NCI-H2196 treated with DMSO at 0.1 percent for 48 hours (cell line): ENCODE data around the gene GPR176.

Experiments used
- DNase-seq: peaks from one replicate; lab custom pipeline; 2025; ENCODE audit not compliant: unreplicated experiment; lab: John Stamatoyannopoulos, UW

GPR176 gene

DNA sequence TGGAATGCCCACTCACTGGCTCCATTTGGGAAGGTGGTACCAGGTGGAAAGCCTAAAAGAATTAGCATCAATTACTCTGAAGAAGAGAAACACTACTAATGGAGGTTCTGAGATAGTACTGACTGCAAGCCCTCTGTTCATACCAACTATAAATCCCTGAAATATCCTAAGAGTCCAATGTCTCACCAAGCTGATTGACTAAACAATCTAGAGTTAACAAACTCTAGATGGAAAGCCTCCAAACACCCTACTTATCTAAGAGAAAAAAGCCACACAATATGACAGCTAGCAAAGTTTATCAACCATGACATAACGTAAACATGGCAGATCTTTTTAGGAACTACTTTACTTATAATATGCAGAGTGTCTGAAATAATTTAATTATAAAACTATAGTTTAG is 59.2 kb downstream of the GPR176 start:
- no peak for DNase-seq

DNA sequence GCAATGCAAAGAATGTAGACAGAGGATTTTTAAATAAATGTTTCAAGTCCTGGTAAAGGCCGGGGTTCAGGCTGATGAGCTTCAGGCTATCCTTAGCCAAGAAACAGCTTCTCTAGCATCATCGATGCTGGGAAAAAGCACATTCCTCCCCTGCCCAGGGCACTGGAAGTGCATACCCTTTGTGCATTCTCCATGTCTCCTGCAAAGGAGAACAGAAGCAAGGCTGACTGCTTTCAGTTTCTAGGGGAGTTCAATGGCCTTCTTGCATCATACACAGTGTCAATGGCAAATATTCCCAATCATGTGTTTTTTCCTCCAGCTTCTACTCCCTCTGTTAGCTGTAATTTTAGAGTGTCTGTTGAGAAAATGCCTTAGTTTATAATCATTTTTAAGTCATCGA is 59.9 kb downstream of the GPR176 start:
- no peak for DNase-seq

DNA sequence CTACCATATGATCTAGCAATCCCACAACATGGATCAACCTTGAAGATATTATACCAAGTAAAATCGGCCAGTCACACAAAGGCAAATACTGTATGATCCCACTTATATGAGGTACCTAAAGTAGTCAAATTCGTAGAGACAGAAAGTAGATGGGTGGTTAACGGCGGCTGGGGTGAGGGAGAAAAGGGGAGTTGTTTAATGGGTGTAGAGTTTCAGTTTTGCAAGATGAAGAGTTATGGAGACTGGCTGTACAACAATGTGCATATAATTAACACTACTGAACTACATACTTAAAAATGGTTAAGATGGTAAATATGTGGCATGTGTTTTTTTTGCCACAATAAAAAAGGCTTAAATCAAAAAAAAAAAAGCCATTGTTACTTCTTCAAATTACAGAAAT is 60.4 kb downstream of the GPR176 start:
- DNase-seq, result no peak

DNA sequence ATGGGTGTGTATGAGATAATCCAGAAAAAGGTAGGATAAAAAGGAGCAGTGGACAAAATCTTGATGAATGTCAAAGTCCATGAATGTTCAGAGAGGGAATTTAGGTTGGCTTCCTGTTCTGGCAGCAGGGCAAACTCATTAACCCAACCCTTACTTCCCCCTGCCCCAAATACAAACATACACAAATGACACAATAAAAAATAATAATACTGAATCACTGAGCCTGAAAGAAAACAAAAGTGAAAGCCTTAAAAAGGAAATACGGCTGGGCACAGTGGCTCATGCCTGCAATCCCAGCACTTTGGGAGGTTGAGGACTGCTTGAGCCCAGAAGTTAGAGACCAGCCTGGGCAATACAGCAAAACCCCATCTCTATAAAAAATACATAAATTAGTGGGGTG is 62.9 kb downstream of the GPR176 start:
- DNase-seq, result no peak

DNA sequence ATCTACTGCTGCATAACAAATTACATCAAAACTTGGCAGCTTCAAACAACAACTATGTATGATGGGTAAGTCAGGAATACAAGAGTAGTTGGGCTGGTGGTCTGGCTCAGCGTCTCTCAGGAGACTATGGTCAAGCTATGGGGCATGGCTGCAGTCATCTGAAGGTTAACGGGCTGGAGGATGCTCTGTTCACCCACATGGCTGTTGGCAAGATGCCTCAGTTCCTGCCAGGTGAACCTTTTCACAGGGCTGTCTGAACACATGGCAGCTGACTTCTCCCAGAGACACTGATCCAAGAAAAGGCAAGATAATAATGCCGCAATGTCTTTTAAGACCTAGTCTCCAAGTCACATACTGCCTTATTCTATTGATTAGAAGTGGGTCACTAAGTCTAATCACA is 63.7 kb downstream of the GPR176 start:
- DNase-seq, result no peak

DNA sequence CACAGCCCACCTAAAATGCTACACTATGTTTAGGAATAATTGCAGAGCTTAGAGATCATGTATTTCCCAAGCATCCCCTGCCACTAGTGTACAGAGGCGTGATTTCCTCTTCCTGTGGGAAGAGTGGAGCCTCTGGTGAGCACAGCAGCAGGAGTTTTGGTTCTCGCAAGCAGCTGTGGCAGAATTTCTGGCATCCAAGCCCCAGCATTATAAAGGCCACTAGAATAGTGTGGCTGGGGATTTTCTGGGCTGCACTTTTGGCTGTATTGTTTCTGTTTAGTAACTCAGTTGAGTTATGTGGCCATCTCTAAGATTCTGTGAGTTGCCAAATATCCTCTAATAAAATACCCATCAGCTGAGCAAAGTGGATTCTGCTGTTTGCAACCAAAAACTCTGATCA is 64.7 kb downstream of the GPR176 start:
- no peak for DNase-seq

DNA sequence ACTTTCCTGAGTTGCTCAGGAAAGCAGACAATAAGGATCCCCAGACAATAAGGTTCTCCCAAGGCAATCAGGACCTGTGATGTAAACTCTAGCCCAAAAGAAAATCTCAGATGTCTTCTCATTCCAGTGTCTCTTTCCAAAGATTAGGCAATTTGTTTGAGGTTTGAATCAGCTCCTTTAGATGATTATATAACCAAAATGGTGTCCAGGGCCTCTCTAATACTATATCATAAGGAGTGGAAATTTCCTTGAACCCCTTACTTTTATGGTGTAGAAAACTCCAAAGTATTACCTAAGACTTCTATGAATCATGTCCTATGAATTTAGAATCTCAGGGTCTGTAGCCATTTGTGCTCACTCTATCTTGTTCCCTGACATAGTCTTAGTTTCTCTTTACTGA is 65.9 kb downstream of the GPR176 start:
- no peak for DNase-seq

DNA sequence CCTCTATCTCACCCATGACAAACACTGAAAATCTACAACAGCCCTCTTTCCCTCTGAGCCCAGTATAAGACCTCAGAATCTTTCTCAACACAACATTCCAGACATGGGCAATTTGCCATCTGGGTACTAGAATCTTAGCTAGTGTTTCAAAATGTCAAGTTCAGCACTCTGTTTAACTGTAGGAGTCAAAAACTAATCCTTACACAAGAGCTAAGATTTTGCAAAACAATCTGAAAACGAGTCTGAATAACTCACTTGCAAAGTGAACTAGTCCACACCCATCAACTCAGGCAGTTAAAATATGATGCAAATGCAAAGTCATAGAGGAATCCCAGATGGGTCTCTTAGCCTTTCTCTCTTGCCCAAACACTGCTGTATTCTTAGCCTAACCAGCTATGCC is 67.8 kb downstream of the GPR176 start:
- no peak for DNase-seq

DNA sequence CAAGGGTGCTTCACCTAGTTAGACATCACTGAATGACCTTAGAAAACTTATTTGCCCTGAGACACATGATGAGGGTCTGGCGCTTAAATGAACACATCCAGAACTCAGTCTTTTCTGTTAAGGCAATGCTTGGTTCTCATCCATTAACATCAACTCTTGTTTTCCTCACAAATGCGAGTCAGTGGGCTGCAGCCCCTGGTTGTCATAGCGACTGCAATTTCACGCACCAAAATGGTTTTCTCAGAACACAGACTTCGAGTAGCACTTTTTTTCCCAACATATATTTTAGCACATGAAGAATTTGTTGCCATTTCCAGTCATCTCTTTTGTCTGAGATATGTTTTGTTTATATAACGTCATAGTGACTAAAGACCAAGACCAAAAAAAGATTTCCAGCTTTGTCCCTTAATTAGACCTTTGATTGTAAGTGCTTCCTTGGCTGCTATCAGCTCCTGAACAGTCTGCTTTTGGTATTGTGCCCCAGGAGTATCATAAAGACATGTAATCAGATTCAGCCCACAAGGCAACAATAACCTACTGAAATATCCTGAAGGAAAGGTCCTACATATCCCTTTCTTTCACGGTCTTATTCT is 68.5 kb downstream of the GPR176 start:
- DNase-seq, result no peak

DNA sequence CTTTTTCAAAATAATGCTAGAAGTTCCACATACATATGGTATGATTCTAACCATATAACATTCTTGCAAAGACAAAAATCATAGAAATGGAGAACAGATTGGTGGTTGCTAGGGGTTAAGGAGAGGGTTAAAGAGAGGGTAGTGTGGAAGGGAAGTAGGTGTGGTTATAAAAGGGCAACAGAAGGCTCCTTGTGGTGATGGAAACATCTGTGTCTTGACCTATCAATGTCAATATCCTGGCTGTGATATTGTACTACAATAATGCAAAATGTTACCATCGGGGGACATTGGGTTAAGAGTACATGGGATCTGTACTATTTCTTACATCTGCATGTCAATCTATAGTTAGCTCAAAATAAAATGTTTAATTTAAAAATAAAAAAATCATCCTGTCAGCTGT is 69.6 kb downstream of the GPR176 start:
- no peak for DNase-seq

DNA sequence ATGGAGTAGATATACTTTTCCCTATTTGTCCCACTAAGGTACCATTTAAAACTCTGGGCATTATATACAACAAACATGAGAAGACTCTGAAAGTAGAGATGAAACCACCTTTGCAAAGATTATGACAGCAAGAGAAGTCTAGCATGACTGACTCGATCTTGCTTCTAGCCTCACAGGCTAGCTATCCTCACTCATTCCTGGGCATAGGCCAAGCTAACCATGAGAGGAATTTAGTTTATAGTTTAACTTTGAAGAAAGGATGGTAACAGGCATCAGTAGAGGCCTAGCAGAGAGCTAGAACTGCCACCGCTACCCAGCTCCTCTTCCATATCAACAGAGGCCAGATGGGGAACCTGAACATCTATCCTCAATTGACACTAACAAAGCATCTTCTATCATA is 74.0 kb downstream of the GPR176 start:
- DNase-seq, result no peak

DNA sequence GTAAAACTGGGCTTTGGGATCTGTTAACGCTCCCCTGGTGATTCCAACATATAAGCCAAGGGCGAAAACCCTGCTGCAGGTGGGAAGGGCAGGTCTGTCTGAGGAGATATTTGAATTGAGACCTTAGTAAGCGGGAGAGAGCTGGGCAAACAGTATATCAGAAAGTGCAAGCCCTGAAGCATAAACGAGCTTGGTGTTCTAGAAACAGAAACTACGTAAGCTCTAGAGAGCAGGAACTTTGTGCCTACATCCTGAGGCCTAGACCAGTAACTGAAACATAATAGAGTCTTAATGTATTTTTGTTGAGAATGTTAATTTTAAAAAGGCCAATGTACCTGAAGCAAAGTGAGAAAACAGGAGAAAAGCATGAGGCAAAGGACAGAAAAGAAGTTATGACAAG is 74.5 kb downstream of the GPR176 start:
- DNase-seq, result no peak

DNA sequence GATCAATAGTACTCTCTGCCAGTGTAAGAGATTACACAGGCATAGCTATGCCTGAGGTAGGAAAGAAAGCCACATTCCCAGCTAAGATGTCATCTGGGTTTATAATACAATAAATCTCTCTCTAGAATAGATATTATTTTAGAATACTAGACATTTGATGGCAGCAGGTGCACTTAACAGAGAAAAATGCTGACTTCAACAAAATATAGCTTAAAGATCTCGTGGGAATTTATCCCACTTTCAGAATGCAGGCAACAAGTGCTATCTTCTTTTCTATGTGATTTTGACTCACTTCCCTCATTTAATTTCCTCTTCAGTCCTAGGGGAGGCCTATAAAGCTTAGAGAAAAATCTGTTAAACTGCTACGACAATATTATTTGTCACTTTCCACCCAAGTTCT is 76.5 kb downstream of the GPR176 start:
- no peak for DNase-seq

DNA sequence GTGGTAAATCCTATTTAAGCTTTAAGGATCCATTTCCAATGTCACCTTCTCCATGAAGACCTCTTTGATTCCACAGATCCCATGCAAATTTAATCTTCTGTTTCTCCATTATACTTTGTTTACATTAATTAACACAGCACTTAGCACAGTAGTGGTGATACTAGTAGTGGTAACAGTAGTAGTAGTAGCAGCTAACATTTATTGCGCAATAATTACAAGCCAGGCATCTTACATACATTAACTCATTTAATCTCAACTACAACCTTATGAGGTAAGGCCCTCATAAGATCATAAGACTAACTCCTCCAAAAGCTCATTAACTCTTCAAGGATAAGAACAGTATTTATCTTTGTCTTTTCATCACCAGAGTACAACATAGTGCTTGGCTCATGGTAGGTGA is 82.6 kb downstream of the GPR176 start:
- no peak for DNase-seq

DNA sequence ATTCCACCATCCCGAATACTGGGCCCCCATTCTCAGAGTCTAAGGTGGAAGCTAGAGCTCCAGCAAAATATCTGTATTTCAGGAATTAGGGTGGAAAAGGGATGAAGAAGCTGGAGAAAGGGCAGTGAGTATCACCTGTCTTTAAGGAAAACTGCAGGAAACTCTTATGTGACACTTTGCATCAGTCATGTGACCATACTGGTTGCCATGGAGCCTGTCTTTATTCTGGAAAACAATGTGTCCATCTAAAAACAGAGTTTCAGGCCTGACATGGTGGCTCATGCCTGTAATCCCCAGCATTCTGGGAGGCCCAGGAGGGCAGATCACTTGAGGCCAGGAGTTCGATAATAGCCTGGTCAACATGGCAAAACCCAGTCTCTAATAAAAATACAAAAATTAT is 84.5 kb downstream of the GPR176 start:
- no peak for DNase-seq

DNA sequence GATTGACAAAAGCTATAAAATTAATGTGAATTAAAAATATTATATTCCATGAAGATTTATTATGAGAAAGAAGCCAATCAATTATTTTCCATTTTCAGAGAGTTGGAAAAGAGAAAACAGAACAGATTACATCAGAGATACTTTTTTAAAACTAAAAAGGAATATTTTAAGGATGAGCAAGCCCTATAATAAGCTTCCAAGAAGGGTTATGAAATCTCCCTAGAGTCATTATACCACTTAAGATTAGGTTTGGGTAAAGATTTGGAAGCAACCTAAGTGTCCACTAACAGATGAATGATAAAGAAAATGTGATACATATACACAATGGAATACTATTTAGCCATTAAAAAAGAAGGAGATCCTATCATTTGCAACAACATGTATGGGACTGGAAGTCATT is 85.8 kb downstream of the GPR176 start:
- no peak for DNase-seq

DNA sequence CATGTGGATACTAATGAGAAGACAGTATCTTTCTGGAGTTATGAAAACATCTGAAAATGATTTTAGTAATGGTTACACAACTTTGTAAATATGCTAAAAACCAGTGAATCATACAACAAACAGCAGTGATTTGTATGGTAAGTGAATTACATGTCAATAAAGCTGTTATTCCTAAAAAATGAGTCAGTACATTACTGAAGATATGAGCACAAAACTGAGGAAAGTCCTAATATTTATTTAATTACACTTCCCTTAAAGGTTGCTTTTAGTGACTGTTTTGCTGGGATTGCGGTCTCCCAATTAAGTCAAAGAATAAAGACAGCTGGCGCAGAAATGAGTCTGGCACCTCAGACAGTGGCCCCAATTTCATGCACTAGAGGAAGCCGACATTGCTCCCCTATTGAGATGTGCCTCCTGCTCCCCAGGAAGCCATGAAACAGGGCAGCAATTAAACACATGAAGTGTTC is 86.5 kb downstream of the GPR176 start:
- no peak for DNase-seq

DNA sequence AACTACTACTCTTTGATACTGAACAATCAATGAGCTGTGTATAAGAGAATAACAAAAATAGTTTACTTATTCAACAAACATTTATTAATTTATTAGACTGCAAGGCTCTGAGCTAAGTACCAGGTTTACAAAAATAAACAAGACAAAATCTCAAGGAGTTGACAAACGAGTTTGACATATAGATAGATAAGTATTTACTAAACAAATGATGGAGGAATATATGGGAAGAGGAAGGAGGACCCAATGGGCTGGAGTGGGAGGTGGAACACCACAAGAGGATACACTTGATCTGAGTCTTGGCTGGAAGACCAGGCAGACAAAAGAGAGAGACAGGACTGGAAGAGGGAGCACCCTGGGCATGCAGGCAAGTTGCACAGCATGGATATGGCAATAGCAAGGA is 89.9 kb downstream of the GPR176 start:
- DNase-seq, result no peak

DNA sequence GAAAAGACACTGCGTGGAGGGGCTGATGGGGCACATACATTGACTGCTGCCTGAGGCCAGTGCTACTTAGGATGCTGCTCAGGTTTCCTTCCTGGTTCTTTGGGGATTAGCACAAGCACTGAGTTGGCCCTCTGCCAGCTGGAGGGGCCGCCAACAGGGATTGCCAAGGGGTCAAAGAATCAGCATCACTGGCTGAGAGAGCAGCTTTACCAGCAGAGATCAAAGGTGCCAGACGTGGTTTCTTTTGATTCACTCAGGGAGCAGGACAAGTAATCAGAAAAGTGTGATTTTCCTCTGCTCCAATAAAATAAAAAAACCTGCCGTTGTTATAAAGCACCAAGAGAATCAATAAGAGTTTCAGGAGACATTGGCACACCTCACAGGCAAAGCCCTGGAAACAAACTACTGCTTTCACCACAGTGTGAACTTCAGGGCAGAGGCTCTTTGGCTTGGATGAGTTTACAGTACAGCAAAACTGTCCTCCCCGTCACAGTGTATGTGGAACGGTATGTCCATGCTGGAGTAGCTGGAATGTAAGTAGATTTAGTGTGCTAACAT is 91.6 kb downstream of the GPR176 start:
- DNase-seq, result no peak

DNA sequence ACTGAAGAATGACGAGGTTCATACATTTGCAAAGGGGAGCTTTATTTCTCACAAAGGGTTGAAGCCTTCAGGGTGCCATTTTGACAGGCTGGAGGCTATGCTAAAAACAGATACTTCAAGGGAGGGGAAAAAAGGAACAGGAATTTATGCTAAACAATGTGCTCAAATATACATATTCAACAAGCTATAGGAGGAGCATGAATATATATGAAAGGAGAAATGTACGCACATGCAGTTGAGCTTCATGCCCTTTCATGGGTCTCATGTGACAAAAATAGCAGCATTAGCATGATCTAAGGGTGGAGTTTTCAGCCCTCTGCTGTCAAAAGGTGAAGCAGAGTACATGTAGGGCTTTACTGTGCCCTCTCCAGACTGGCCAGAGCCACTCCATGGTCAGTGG is 93.1 kb downstream of the GPR176 start:
- no peak for DNase-seq

DNA sequence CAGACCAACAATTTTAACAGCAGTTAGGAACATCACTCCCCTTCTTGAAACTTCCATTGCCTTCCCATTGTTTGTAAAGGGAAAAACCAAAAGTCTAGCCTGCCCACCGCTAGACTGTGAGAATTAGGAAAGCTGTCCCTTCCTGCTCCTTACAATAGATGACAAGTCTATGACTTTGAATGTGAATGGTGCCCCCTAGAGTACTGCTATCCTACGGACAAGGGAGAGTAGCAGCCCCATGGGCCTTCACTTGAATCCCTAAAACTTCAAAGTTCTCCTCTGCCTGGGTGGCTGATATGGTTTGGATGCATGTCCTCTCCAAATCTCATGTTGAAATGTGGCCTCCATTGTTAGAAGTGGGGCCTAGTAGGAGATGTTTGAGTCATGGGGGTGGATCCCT is 96.4 kb downstream of the GPR176 start:
- DNase-seq, result no peak

DNA sequence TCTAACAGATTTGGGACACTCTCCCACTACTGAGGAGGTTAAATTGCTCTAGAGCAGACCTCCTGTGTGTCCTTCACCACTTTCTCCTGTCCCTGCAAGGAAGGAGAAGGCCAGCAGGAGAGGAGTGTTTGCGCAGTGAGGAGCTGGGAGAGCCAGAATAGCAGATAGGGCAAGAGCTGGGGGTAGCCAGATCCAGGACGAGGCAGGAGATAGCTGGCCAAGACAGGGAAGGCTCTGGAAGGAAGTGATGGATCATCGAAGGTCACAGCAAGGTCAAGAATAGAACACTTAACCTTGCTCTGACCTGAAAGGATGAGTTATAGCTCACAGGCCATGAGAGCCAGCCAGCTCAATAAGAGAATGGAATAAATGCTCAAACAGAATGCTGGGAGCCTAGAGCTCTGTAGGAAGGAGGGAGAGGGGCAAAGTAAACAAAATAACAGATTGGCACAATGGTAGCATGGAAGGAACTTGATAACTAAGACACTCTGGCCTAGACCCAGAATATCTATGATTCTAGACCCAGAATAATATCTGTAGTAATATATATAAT is 99.9 kb downstream of the GPR176 start:
- DNase-seq, result no peak

DNA sequence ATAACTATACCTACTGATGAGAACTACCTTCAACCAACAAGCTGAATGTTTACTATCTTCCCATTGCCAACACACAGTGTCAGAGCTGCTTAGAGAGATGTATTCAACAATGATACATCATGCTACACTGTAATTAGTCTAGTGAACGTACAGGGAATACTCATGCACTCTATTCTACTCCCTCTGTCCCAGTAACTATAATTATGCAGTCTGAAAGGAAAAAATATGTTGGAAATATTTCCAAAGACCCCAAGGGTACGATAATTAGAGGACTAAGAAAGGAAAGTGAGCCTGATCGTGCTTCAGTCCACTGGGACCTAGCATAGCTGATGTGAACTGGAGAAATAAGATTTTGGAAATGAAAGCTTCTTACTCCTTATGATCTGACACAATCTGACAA is 100.5 kb downstream of the GPR176 start:
- DNase-seq, result no peak
